ENCODE measurements around the gene RIPOR3. TPM values are rescaled to one million over a fixed set of nuclear protein-coding genes. Genes with fewer than 3 reads are reported as not detected.
"Not testable (repeated sequence)": the region's sequence is repeated elsewhere in the genome, so short reads cannot be mapped to it uniquely, and the experiment has no call there.

RIPOR3 gene
- total and polyA plus RNA-seq, 4 donors, result 5.6 to 90.3 (median 16.3) TPM

- TF ChIP-seq GABPA (IDR thresholded peaks at IDR 0.05 in 1 of 2, conservative IDR thresholded peaks at IDR 0.05 in 1 of 2) (no peak), ATF3 (IDR thresholded peaks at IDR 0.05) (no peak), TAF1 (conservative IDR thresholded peaks at IDR 0.05) (no peak), JUND (IDR thresholded peaks at IDR 0.05) (no peak), HNF4G (IDR thresholded peaks at IDR 0.05) (no peak), FOXA2 (IDR thresholded peaks at IDR 0.05) (no peak)
- Histone ChIP-seq H3K4me1 (ENCODE audit: control insufficient read depth in 4 of 4, insufficient read depth in 4 of 4, low read length in 3 of 4) (no peaks in the 10 kb centered on the region), H3K9ac (ENCODE audit: low read depth in 1 of 2, low read length in 2 of 2) (no peak overlapping the region), H3K27me3 (ENCODE audit: control insufficient read depth in 4 of 4, insufficient read depth in 4 of 4, low read length in 3 of 4) (no peaks in the 10 kb centered on the region), H3K36me3 (ENCODE audit: control insufficient read depth in 4 of 4, insufficient read depth in 3 of 4, low read depth in 1 of 4, low read length in 3 of 4) (no peaks in the 10 kb centered on the region), H3K9me3 (ENCODE audit: control insufficient read depth in 4 of 4, low read length in 3 of 4) (no peaks in the 10 kb centered on the region), H3K27ac (ENCODE audit: low read depth in 1 of 2, low read length in 2 of 2) (no peak overlapping the region), H3K4me3 (ENCODE audit: low read depth in 1 of 3, low read length in 3 of 3) (no peak overlapping the region)
- WGBS, result 95% methylated on average over 5 of the region's 5 CpGs
- no peak for DNase-seq (ENCODE audit: low spot score)
These were observed 8.3 kb upstream of the RIPOR3 start for GRCh38 chr20:50699688-50700087.

- WGBS, result 94% methylated on average over 7 of the region's 7 CpGs
- not testable (repeated sequence) for H3K4me1 ChIP-seq (ENCODE audit: control insufficient read depth in 4 of 4, insufficient read depth in 4 of 4, low read length in 3 of 4); H3K36me3 ChIP-seq (ENCODE audit: control insufficient read depth in 4 of 4, insufficient read depth in 3 of 4, low read depth in 1 of 4, low read length in 3 of 4); H3K27ac ChIP-seq (ENCODE audit: low read depth in 1 of 2, low read length in 2 of 2); H3K4me3 ChIP-seq (ENCODE audit: low read depth in 1 of 3, low read length in 3 of 3); H3K9me3 ChIP-seq (ENCODE audit: control insufficient read depth in 4 of 4, low read length in 3 of 4); H3K9ac ChIP-seq (ENCODE audit: low read depth in 1 of 2, low read length in 2 of 2); DNase-seq (ENCODE audit: low spot score); H3K27me3 ChIP-seq (ENCODE audit: control insufficient read depth in 4 of 4, insufficient read depth in 4 of 4, low read length in 3 of 4)
These were observed 6.9 kb upstream of the RIPOR3 start for GRCh38 chr20:50698255-50698654.

- Histone ChIP-seq H3K36me3 (ENCODE audit: control insufficient read depth in 4 of 4, insufficient read depth in 3 of 4, low read depth in 1 of 4, low read length in 3 of 4) (no peaks in the 10 kb centered on the region), H3K4me3 (ENCODE audit: low read depth in 1 of 3, low read length in 3 of 3) (no peak overlapping the region), H3K4me1 (ENCODE audit: control insufficient read depth in 4 of 4, insufficient read depth in 4 of 4, low read length in 3 of 4) (peaks cover 0 to 3% (median 0%) of the 10 kb centered on the region in 4 donors), H3K27ac (ENCODE audit: low read depth in 1 of 2, low read length in 2 of 2) (no peak overlapping the region), H3K9ac (ENCODE audit: low read depth in 1 of 2, low read length in 2 of 2) (no peak overlapping the region), H3K9me3 (ENCODE audit: control insufficient read depth in 4 of 4, low read length in 3 of 4) (no peaks in the 10 kb centered on the region), H3K27me3 (ENCODE audit: control insufficient read depth in 4 of 4, insufficient read depth in 4 of 4, low read length in 3 of 4) (no peaks in the 10 kb centered on the region)
- TF ChIP-seq SP1 (IDR thresholded peaks at IDR 0.05) (no peak), RXRA (IDR thresholded peaks at IDR 0.05) (no peak), CTCF (IDR thresholded peaks at IDR 0.05; ENCODE audit: low read depth, low read length, missing input control) (no peak), REST (IDR thresholded peaks at IDR 0.05) (no peak), HNF4A (conservative IDR thresholded peaks at IDR 0.05) (no peak), FOXA2 (IDR thresholded peaks at IDR 0.05) (no peak), ATF3 (IDR thresholded peaks at IDR 0.05) (no peak)
- 83% methylated on average over 9 of the region's 9 CpGs for WGBS
- no peak for DNase-seq (ENCODE audit: low spot score)
These were observed 4.0 kb upstream of the RIPOR3 start for GRCh38 chr20:50695135-50695872.

Measured in liver (tissue), 9 donors.